HEK293 (cell line): ENCODE data around the gene LRRC7.

Experiments used
- CTCF ChIA-PET: fragments of 350-600 bp; formaldehyde crosslinking; extraction: SDS; loops from one replicate; lab custom pipeline; 2021; ENCODE audit warnings: antibody characterized with exemption; lab: Yijun Ruan, JAX
- POLR2A ChIA-PET: fragments of 300-600 bp; formaldehyde crosslinking; extraction: SDS; loops from one replicate; lab custom pipeline; 2020; ENCODE audit warnings: antibody characterized with exemption, inconsistent platforms; lab: Yijun Ruan, JAX
- H3K27ac ChIP-seq: fragments of 200-500 bp; sonication (Bioruptor generic); 2 replicates; pipeline ENCODE4 v1.5.1; 2014; ENCODE audit warnings: low read depth, low read length, control low read depth, inconsistent platforms; ENCODE audit errors: extremely low read depth
- H3K36me3 ChIP-seq, 2 experiments: fragments of 200-500 bp in 1 of 2; sonication (Bioruptor generic) in 1 of 2; 1 replicate in 1 of 2; 2 replicates in 1 of 2; pipeline ENCODE4 v1.5.1; 2014 to 2017; ENCODE audit warnings: inconsistent platforms in 2 of 2, low read length in 2 of 2; ENCODE audit not compliant: control insufficient read depth in 2 of 2, insufficient read depth in 1 of 2
- H3K4me1 ChIP-seq: fragments of 200-500 bp; sonication (Bioruptor generic); 2 replicates; pipeline ENCODE4 v1.5.1; 2014; ENCODE audit warnings: mild to moderate bottlenecking, low read length, inconsistent platforms; ENCODE audit not compliant: control insufficient read depth, insufficient read depth
- H3K4me3 ChIP-seq: 2 replicates; pipeline ENCODE4 v1.5.1; 2011; ENCODE audit warnings: low read depth, mild to moderate bottlenecking, control low read depth, low read length, moderate library complexity
- H3K9me3 ChIP-seq: fragments of 200-500 bp; sonication (Bioruptor generic); 2 replicates; pipeline ENCODE4 v1.5.1; 2014; ENCODE audit warnings: low read depth, low read length, inconsistent platforms; ENCODE audit not compliant: control insufficient read depth, insufficient read depth
- HIC1 ChIP-seq: fragments of 450-650 bp; formaldehyde crosslinking; IDR thresholded peaks from 2 replicates; pipeline ENCODE4 v1.5.1; 2016; ENCODE audit warnings: missing biosample characterization, missing genetic modification characterization
- PRDM2 ChIP-seq: fragments of 450-650 bp; formaldehyde crosslinking; IDR thresholded peaks from 2 replicates; pipeline ENCODE4 v1.5.1; 2016; ENCODE audit warnings: missing biosample characterization, missing genetic modification characterization, borderline replicate concordance
- TCF7L2 ChIP-seq: IDR thresholded peaks from 2 replicates; pipeline ENCODE4 v1.6.1; 2011; ENCODE audit warnings: low read depth, mild to moderate bottlenecking, inconsistent platforms, low read length, moderate library complexity, borderline replicate concordance
- TSHZ1 ChIP-seq: fragments of 450-650 bp; formaldehyde crosslinking; IDR thresholded peaks from 2 replicates; pipeline ENCODE4 v1.5.1; 2016; ENCODE audit warnings: missing biosample characterization, missing genetic modification characterization, borderline replicate concordance
- ZBTB11 ChIP-seq: fragments of 450-650 bp; formaldehyde crosslinking; conservative IDR thresholded peaks from 2 replicates; pipeline ENCODE4 v1.5.1; 2016; ENCODE audit warnings: low read depth, missing biosample characterization, missing genetic modification characterization
- ZBTB17 ChIP-seq: fragments of 450-650 bp; formaldehyde crosslinking; IDR thresholded peaks from 2 replicates; pipeline ENCODE4 v1.5.1; 2016; ENCODE audit warnings: missing biosample characterization, missing genetic modification characterization
- ZFHX2 ChIP-seq: fragments of 450-650 bp; formaldehyde crosslinking; conservative IDR thresholded peaks from 2 replicates; pipeline ENCODE4 v1.5.1; 2016; ENCODE audit warnings: missing biosample characterization, missing genetic modification characterization
- ZFP41 ChIP-seq: fragments of 450-650 bp; formaldehyde crosslinking; IDR thresholded peaks from 2 replicates; pipeline ENCODE4 v1.5.1; 2016; ENCODE audit warnings: missing biosample characterization, missing genetic modification characterization, borderline replicate concordance
- ZNF140 ChIP-seq: fragments of 450-650 bp; formaldehyde crosslinking; IDR thresholded peaks from 2 replicates; pipeline ENCODE4 v1.5.1; 2016; ENCODE audit warnings: missing biosample characterization, missing genetic modification characterization
- ZNF174 ChIP-seq: fragments of 450-650 bp; formaldehyde crosslinking; IDR thresholded peaks from 2 replicates; pipeline ENCODE4 v1.5.0; 2017; ENCODE audit warnings: missing biosample characterization, mild to moderate bottlenecking, missing genetic modification characterization
- ZNF398 ChIP-seq: fragments of 450-650 bp; formaldehyde crosslinking; IDR thresholded peaks from 2 replicates; pipeline ENCODE4 v1.5.1; 2017; ENCODE audit warnings: missing biosample characterization, missing genetic modification characterization
- ZNF426 ChIP-seq: fragments of 450-650 bp; formaldehyde crosslinking; IDR thresholded peaks from 2 replicates; pipeline ENCODE4 v1.5.1; 2017; ENCODE audit warnings: missing biosample characterization, missing genetic modification characterization, mild to moderate bottlenecking, inconsistent platforms, moderate library complexity
- ZNF561 ChIP-seq: fragments of 450-650 bp; IDR thresholded peaks from 2 replicates; pipeline ENCODE4 v1.5.1; 2018; ENCODE audit warnings: missing biosample characterization, missing genetic modification characterization, borderline replicate concordance
- ZNF600 ChIP-seq: fragments of 450-650 bp; formaldehyde crosslinking; IDR thresholded peaks from 2 replicates; pipeline ENCODE4 v1.5.1; 2016; ENCODE audit warnings: missing biosample characterization, missing genetic modification characterization
- ZNF624 ChIP-seq: fragments of 450-650 bp; formaldehyde crosslinking; IDR thresholded peaks from 2 replicates; pipeline ENCODE4 v1.5.1; 2017; ENCODE audit warnings: missing biosample characterization, missing genetic modification characterization
- ZNF677 ChIP-seq: fragments of 450-650 bp; IDR thresholded peaks from 2 replicates; pipeline ENCODE4 v1.5.0; 2018; ENCODE audit warnings: missing biosample characterization, mild to moderate bottlenecking, missing genetic modification characterization, moderate library complexity
- ZNF777 ChIP-seq: fragments of 450-650 bp; formaldehyde crosslinking; IDR thresholded peaks from 2 replicates; pipeline ENCODE4 v1.5.1; 2017; ENCODE audit warnings: missing biosample characterization, missing genetic modification characterization, borderline replicate concordance
- ZXDB ChIP-seq: fragments of 450-650 bp; formaldehyde crosslinking; IDR thresholded peaks from 2 replicates; pipeline ENCODE4 v1.5.1; 2016; ENCODE audit warnings: missing biosample characterization, missing genetic modification characterization

Gene LRRC7

GRCh38 chr1:69691179-69691578 is 123.5 kb downstream of the LRRC7 start (continued):
- TF ChIP-seq ZNF600 (tag by site-specific recombination) = no peak
- TF ChIP-seq ZNF561 (tag by site-specific recombination) = no peak
- TF ChIP-seq ZNF777 (tag by site-specific recombination) = no peak
- no peak for TF ChIP-seq ZBTB17 (tag by site-specific recombination)
- TF ChIP-seq HIC1 (tag by site-specific recombination) = no peak
- no peak for TF ChIP-seq ZNF426 (tag by site-specific recombination)
- no peak for TF ChIP-seq TSHZ1 (tag by site-specific recombination)
- TF ChIP-seq TCF7L2 = no peak
- no peak for TF ChIP-seq ZNF624 (tag by site-specific recombination)
- TF ChIP-seq ZNF174 (tag by site-specific recombination) = no peak
- TF ChIP-seq, all 188 proteins: peak for 0

GRCh38 chr1:69693921-69694675 is 126.4 kb downstream of the LRRC7 start:
- H3K36me3 ChIP-seq = no peaks in the 10 kb centered on the region
- H3K4me1 ChIP-seq = no peaks in the 10 kb centered on the region
- H3K9me3 ChIP-seq = no peaks in the 10 kb centered on the region
- ChIA-PET POLR2A (interaction anchor here (0.9 kb wide), 1 partner anchor 126 kb away, joined by 3 read pairs; no protein-coding TSS in a partner anchor), CTCF (interaction anchor here (0.5 to 0.7 kb wide), 2 partner anchors 317 to 449 kb away, joined by 3 read pairs; no protein-coding TSS in a partner anchor)
- H3K4me3 ChIP-seq = no peak overlapping the region
- no peak overlapping the region for H3K27ac ChIP-seq
- TF ChIP-seq PRDM2 (tag by site-specific recombination) = no peak
- no peak for TF ChIP-seq ZXDB (tag by site-specific recombination)
- no peak for TF ChIP-seq ZNF398 (tag by site-specific recombination)
- no peak for TF ChIP-seq ZNF140 (tag by site-specific recombination)
- no peak for TF ChIP-seq ZBTB11 (tag by site-specific recombination)
- TF ChIP-seq ZFHX2 = no peak
- no peak for TF ChIP-seq ZNF677 (tag by site-specific recombination)
- no peak for TF ChIP-seq ZFP41 (tag by site-specific recombination)
